GM21529 (cell line): ENCODE results near the gene FAT1.
"Not testable (repeated sequence)": the region's sequence is repeated elsewhere in the genome, so short reads cannot be mapped to it uniquely, and the experiment has no call there.

ENCODE experiments used
- ATAC-seq: cut with Tn5 transposase; IDR thresholded peaks from one replicate; pipeline ENCODE4 v1.9.1; 2021; ENCODE audit not compliant: unreplicated experiment

Gene FAT1

GRCh38 chr4:186699298-186699697 is 24.4 kb downstream of the FAT1 start:
- ATAC-seq, result no peak

GRCh38 chr4:186698525-186698924 is 25.1 kb downstream of the FAT1 start:
- ATAC-seq, result no peak

- no peak for ATAC-seq
Measured at GRCh38 chr4:186698028-186698427, 25.6 kb downstream of the FAT1 start.

GRCh38 chr4:186695392-186695791 is 28.3 kb downstream of the FAT1 start:
- no peak for ATAC-seq

GRCh38 chr4:186693894-186694293 is 29.8 kb downstream of the FAT1 start:
- no peak for ATAC-seq

- no peak for ATAC-seq
Measured at GRCh38 chr4:186693159-186693815, 30.4 kb downstream of the FAT1 start.

GRCh38 chr4:186691396-186691795 is 32.3 kb downstream of the FAT1 start:
- no peak for ATAC-seq

GRCh38 chr4:186689476-186689875 is 34.2 kb downstream of the FAT1 start:
- no peak for ATAC-seq

GRCh38 chr4:186688150-186688943 is 35.3 kb downstream of the FAT1 start:
- no peak for ATAC-seq

GRCh38 chr4:186687265-186687664 is 36.4 kb downstream of the FAT1 start:
- ATAC-seq, result no peak

GRCh38 chr4:186685767-186686183 is 37.9 kb downstream of the FAT1 start:
- ATAC-seq, result no peak

GRCh38 chr4:186684889-186685309 is 38.8 kb downstream of the FAT1 start:
- no peak for ATAC-seq

- no peak for ATAC-seq
Measured at GRCh38 chr4:186684220-186684619, 39.4 kb downstream of the FAT1 start.

GRCh38 chr4:186680641-186681040 is 43.0 kb downstream of the FAT1 start:
- no peak for ATAC-seq

GRCh38 chr4:186676531-186677161 is 47.0 kb downstream of the FAT1 start:
- no peak for ATAC-seq

GRCh38 chr4:186669735-186670134 is 53.9 kb downstream of the FAT1 start:
- ATAC-seq, result no peak

GRCh38 chr4:186669159-186669731 is 54.4 kb downstream of the FAT1 start:
- ATAC-seq, result no peak

- ATAC-seq, result no peak
Measured at GRCh38 chr4:186666750-186667149, 56.9 kb downstream of the FAT1 start.

- no peak for ATAC-seq
Measured at GRCh38 chr4:186666252-186666651, 57.4 kb downstream of the FAT1 start.

GRCh38 chr4:186660403-186660802 is 63.3 kb downstream of the FAT1 start:
- no peak for ATAC-seq

- ATAC-seq, result no peak
Measured at GRCh38 chr4:186659935-186660334, 63.7 kb downstream of the FAT1 start.

- not testable (repeated sequence) for ATAC-seq
Measured at GRCh38 chr4:186659456-186659855, 64.2 kb downstream of the FAT1 start.
